HG02852 (cell line): ENCODE data around the gene TENT5D.
"Not testable (repeated sequence)": the region's sequence is repeated elsewhere in the genome, so short reads cannot be mapped to it uniquely, and the experiment has no call there.

Source experiments
- ATAC-seq: cut with Tn5 transposase; IDR thresholded peaks from one replicate; pipeline ENCODE4 v1.9.1; 2021; ENCODE audit warnings: mild to moderate bottlenecking, moderate library complexity; ENCODE audit not compliant: unreplicated experiment

The TENT5D gene

GRCh38 chrX:80420147-80420546 lies at the start of gene TENT5D:
Gene TENT5D (plus strand): TSS chrX:80420447. CDS start chrX:80442540, 22,093 bp downstream.
- ATAC-seq = no peak

GRCh38 chrX:80385651-80386050 lies 34.6 kb upstream of the TENT5D start:
- not testable (repeated sequence) for ATAC-seq

DNA sequence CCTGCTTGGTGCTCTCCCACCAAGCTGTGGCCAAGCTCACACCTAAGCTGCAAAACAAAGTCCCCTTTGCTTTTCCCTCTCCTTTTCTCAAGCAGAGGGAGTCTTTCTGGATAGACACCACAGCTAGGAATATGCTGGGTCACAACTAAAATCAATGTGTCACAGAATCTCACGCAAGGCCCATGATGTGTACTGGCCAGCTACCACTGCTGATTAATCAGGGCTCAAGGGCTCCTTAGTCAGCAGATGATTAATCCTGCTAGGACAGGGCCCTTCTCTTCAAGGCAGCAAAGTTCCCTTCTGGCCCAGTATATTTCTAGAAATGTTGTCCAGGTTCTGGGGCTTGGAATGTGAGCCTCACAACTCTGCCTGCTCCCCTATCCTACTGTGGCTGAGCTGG lies 32.0 kb upstream of the TENT5D start:
- ATAC-seq = no peak

- ATAC-seq = no peak
These were observed 8.2 kb upstream of the TENT5D start for GRCh38 chrX:80412042-80412441.

GRCh38 chrX:80423000-80423399 lies 2.8 kb downstream of the TENT5D start:
- ATAC-seq = no peak

DNA sequence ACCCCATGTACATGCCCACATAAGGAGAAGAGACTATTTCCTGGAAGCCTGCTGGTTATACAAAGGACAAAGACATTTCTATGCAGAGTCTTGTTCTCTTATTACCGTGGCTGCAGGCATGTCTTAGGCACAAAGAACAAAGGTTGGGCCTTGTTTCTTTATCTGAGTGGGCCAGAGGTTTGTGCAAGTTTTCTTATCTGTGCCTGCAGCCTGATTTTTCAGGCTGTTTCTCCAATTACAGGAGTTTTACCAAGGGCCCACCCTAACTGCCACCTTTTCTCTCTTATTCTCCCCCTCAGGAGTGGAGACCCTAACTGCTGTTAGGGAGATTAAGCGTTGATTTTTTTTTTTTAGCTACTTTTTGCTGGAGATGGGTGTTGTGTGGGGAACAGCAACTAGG lies 3.5 kb downstream of the TENT5D start:
- no peak for ATAC-seq

GRCh38 chrX:80430826-80431504 lies 10.7 kb downstream of the TENT5D start:
- no peak for ATAC-seq

GRCh38 chrX:80431505-80431832 lies 11.2 kb downstream of the TENT5D start:
- ATAC-seq = no peak

DNA sequence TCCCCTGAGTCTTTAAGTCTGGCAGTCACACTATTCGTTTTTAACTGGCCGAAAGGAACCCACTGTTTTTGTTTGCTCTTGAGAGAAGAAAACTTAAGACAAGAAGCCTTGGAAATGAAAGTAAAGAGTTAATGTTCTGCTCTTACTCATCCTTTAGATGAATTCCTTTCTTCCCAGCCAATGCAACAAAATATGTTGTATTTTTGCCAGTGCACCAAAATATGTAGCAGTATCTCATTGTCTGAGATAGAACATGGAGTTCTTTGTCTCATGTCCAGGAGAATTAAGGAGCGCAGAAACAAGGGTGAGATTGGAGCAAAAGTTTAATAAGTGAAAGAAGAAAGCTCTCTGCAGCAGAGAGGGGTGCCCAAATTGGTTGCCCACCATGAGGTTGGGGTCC lies 12.2 kb downstream of the TENT5D start:
- no peak for ATAC-seq

GRCh38 chrX:80432863-80433262 lies 12.6 kb downstream of the TENT5D start:
- ATAC-seq = no peak

DNA sequence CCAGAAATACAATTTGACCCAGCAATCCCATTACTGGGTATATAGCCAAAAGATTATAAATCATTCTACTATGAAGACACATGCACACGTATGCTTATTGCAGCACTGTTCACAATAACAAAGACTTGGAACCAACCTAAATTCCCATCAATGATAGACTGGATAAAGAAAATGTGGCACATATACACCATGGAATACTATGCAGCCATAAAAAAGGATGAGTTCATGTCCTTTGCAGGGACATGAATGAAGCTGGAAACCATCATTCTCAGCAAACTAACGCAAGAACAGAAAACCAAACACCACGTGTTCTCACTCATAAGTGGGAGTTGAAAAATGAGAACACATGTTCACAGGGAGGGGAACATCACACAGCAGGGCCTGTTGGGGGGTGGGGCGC lies 47.9 kb downstream of the TENT5D start:
- not testable (repeated sequence) for ATAC-seq

GRCh38 chrX:80471582-80471981 lies 51.3 kb downstream of the TENT5D start:
- ATAC-seq = no peak

DNA sequence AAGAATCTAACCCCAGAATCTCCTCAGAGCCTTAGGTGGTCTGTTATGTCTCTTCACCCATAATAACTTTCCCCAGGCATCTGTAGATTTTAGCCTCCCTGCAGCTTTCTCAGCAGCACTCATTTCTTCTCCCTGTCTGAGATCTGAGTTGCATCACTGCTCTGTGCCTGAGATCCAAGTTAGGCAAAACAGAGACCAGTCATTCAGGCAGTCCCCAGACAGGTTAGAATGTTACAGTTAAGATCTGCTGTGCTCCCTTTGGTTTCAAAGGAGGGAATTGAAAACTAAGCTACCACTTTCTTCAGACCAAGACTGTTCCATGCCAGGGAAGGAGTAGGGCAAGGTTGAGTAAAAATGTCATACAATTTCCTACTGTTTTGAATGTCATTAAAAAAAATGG lies 65.3 kb downstream of the TENT5D start:
- ATAC-seq = no peak

DNA sequence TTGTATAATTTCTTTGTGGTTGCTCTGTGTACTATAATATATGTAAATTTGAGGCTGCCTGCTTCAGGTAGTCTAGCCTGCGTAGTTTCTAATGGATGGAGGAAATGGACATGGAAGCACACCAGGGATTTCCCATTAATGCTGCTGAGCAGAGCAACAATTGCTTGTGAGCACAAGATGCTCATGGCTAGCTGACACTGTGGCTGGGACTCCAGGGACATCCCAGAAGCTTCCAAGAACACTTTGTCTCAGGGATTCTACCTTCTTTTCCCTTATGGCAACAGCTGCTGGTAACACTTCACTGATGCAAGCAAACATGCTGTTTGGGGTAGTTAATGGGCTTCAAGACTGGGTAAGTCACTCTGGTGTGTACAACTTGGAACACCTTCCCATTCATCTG lies 66.1 kb downstream of the TENT5D start:
- ATAC-seq = no peak

DNA sequence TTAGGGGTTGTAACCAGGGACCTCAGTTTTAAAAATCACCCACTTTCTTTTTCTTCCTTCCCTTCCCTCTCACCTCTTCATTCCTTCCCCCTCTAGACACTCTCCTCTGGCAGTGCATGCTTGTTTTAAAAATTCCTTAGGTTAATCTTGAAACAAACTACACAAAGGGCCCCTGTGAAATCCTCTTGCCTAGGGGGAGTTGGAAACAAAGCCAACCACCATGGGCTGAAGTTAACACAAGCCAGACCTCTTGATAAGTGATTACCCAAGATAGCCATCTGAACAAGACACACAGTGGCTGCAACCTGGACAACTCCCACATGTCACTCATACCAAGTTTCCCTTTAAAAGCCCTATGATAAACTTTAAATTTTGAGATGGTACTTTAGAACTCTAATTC lies 68.9 kb downstream of the TENT5D start:
- ATAC-seq = no peak
